T-helper 1 cell treated with Interleukin-12 subunit alpha and Interleukin-12 subunit beta and Interleukin-4 antibody, amounts not matched to agents 30 ng/mL and 1 ng/mL, for 36 hours (primary cell): ENCODE measurements around the gene SCAF1. TPM values are rescaled to one million over a fixed set of nuclear protein-coding genes. Genes with fewer than 3 reads are reported as not detected.
"Not testable (repeated sequence)": the region's sequence is repeated elsewhere in the genome, so short reads cannot be mapped to it uniquely, and the experiment has no call there.

Source experiments
- intact Hi-C: fragments of 100-400 bp; cut with micrococcal nuclease; formaldehyde crosslinking; loops from one replicate; pipeline ENCODE4 v1.15.1; 2024
- total RNA-seq: library from RNA; stranded (reverse); gene quantifications from 2 replicates; pipeline ENCODE4 v1.2.3, GENCODE V29; 2022

SCAF1 gene
- total RNA-seq, 1 donor from 2014 or later = 72.1 TPM

- intact Hi-C loops = no loop called here
These were observed 32.4 kb upstream of the SCAF1 start for GRCh38 chr19:49609499-49610092.

GRCh38 chr19:49613374-49613773, 28.6 kb upstream of the SCAF1 start:
- intact Hi-C loops = no loop called here

GRCh38 chr19:49614096-49614833, 27.7 kb upstream of the SCAF1 start:
- intact Hi-C loops = no loop called here

GRCh38 chr19:49615861-49616260, 26.1 kb upstream of the SCAF1 start:
- intact Hi-C loops = no loop called here

- intact Hi-C loops = no loop called here
These were observed 25.5 kb upstream of the SCAF1 start for GRCh38 chr19:49616532-49616931.

GRCh38 chr19:49616945-49617344, 25.1 kb upstream of the SCAF1 start:
- intact Hi-C loops = no loop called here

- intact Hi-C loops = not testable (repeated sequence)
These were observed 24.1 kb upstream of the SCAF1 start for GRCh38 chr19:49617860-49618259.

- intact Hi-C loops = no loop called here
These were observed 16.8 kb upstream of the SCAF1 start for GRCh38 chr19:49624967-49625910.

- intact Hi-C loops = no loop called here
These were observed 15.8 kb upstream of the SCAF1 start for GRCh38 chr19:49626226-49626625.

GRCh38 chr19:49629659-49630058, 12.3 kb upstream of the SCAF1 start:
- intact Hi-C loops = no loop called here

GRCh38 chr19:49631014-49631588, 10.9 kb upstream of the SCAF1 start:
- intact Hi-C loops = no loop called here

GRCh38 chr19:49631610-49632192, 10.3 kb upstream of the SCAF1 start:
- intact Hi-C loops = no loop called here

GRCh38 chr19:49632576-49632975, 9.4 kb upstream of the SCAF1 start:
- intact Hi-C loops = no loop called here

GRCh38 chr19:49633273-49633672, 8.7 kb upstream of the SCAF1 start:
- intact Hi-C loops = not testable (repeated sequence)

GRCh38 chr19:49635530-49636232, 6.3 kb upstream of the SCAF1 start:
- intact Hi-C loops = no loop called here

GRCh38 chr19:49636233-49636932, 5.6 kb upstream of the SCAF1 start:
- intact Hi-C loops = no loop called here

- intact Hi-C loops = no loop called here
These were observed 3.9 kb upstream of the SCAF1 start for GRCh38 chr19:49637821-49638738.

- intact Hi-C loops = loop anchor here (1.0 to 5.0 kb wide), 19 partner anchors 26 to 1147 kb away; partner anchors contain the start of genes AKT1S1, ASPDH, BCL2L12 and DBP
These were observed 2.5 kb upstream of the SCAF1 start for GRCh38 chr19:49639401-49640112.
